SHP77 treated with DMSO at 0.1 percent for 48 hours (cell line): Measurements from ENCODE around the gene RPL22L1.
A peak's percentile ranks its signal among the peaks of the same experiment; 100 is the strongest.
"Not testable (repeated sequence)": the region's sequence is repeated elsewhere in the genome, so short reads cannot be mapped to it uniquely, and the experiment has no call there.

Experiments used
- DNase-seq: peaks from one replicate; lab custom pipeline; 2025; lab: John Stamatoyannopoulos, UW

RPL22L1 gene

DNA sequence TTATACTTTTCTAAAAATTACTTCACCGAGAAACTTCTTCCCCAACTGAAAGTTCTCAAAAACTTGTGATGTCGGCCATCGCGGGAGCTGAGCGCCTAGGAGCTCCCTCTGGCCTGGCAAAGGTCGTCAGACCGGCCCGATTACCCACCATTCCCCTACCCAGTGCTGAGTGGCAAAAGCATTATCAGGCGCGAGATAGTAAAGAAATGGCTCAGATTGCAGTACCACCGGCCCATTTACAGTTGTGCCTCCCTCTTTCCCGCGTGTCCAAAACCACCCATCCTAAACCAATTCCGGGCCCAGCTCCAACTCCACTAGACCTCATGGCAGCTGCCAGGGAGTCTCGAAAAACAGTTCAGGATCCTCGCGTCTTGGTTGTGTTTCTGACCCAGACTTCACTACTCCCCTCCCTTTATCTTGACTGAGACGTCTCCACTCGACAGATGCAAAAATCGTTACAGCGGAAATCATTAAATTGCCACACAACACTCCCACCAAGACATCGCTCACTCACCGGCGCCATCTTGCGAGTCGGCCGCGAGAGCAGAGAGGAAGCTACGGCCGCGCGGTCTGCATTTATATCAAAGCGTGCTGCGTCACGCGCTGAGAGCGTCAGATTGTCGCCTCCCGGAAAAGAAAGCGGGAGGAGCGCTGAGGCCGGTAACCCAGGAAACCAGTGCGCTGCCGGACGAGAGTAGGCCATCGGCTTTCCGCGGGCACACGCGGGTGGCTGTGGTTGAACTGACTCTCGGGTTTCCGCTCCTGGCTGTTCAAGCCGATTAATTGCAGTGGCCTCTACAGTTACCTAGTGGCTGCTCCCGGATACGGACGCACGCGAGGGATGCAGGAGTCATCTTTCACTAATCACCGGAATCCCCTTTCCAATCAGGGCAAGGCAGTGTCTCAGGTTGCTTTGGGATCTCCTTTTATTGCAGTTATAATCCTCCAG, at the start of gene RPL22L1:
Gene RPL22L1, minus strand, starts transcription at position 551 of the 949 bp plus-strand sequence. Its CDS starts 28 bp downstream, at position 523.
- no peak for DNase-seq

DNA sequence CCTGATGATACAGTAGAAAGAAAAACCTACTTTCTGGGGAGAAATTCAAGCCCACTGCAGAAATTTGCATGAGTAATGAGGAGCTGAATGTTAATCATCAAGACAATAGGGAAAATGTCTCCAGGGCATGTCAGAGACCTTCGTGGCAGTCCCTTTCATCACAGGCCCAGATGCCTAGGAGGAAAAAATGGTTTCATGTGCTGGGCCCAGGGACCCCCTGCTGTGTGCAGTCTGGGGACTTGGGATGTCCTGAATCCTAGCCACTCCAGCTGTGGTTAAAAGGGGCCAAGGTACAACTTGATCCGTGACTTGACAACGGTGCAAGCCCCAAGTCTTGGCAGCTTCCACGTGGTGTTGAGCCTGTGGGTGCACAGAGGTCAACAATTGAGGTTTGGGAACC, 48.7 kb upstream of the RPL22L1 start:
- no peak for DNase-seq

DNA sequence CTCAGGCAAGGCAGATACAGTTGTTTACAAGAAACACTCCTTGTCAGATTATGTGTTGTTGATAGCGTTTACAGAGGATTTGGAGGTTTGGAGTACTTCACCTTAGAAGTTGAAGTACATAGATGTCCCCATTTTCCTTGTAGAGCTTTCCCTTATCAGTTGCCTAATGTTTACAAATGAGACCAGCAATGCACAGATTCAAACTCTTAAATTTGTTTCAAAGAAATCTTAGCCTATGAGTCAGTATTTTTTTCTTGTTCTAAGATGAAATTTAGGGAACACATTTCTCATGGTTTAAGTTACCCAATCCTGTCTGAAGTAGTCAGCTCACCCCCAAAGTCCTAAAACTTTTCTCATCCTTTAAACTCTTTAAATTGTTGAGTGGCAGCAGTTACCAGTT, 44.7 kb upstream of the RPL22L1 start:
- DNase-seq: no peak

DNA sequence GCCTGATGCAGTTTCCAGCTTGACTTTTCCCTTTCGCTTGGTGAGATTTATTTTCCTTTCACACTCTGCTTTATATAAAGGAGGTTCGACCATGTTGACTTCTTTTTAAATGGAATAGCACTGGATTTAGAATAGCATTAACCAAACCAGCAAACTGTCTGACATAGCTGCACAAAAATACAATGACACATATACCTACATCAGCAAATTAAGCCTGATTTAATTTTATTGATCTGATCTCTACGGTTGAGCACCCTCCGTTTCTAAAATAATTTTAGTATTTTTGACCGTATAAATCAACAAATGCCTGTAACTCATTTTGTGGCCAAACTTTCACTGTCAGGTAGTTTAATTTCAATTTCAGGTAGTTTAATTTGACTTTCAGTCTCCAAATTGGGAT, 44.2 kb upstream of the RPL22L1 start:
- DNase-seq: no peak

DNA sequence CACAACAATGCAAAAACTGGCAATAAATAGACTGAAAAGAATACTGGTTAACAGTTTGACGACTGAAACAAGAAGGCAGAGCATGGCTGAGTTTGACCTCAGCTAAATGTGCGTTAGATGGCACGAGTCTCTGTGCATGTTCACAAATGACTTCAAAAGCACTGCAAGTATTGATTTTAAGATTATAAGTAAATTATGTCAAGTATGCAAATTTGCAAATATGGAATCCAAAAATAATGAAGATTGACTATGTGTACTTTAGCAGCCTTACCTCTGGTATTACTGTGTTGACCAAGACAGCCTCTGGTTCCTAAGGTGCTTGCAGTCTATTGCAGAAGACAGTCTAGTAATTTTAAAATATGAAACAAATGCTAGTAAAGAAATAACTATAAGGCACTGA, 41.1 kb upstream of the RPL22L1 start:
- DNase-seq: no peak

DNA sequence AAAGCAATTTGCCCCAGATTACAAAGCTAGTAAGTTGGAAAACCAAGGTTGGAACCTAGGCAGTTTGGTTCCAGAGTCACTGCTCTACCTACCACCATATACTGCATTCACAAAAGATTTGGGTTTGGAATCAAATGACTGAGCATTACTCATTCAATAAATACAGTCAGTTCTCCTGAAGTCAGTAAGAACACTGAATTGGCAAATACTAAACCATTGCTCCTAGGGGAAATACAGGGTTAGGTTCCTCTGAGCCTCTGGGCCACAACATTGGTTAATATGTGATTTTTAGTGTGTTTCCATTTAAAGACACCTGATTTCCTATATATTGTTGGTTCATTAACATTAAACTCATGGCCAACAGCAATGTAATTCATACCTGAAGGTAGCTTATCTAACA, 40.5 kb upstream of the RPL22L1 start:
- DNase-seq: no peak

DNA sequence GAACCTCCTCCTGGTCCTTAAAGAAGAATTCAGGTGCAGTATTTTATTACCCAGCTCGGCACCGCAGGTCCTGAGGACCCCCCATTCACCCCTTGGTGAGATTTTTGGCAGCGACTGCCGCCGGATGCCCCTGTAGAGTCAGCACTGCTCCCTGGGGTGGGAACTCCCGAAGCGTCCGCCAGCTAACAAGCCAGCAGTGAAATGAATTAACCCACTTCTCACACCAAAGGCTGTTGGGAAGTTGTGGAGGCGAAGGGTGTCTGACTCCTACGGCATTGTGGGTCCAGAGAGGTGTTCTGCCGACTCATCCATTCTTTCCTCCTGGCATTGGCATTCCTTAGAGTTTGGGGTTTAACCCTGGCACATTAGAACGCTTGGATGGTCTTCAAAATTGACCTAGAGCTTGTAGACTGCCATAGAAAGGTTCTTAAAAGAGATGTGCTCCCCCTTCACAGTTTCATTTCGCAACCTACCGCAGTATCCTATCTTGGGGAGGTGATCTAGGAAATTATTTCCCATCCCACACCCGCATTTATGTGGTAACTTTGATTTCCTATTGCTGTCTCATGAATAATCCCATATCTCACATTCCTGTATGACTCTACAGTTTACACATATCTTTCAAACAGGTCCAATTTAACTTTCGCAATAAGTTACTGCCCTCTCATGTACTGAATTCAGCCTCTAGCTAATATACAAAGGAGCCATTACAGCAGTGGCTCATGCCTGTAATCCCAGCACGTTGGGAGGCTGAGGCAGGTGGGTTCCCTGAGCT, 39.3 kb upstream of the RPL22L1 start:
- no peak for DNase-seq

DNA sequence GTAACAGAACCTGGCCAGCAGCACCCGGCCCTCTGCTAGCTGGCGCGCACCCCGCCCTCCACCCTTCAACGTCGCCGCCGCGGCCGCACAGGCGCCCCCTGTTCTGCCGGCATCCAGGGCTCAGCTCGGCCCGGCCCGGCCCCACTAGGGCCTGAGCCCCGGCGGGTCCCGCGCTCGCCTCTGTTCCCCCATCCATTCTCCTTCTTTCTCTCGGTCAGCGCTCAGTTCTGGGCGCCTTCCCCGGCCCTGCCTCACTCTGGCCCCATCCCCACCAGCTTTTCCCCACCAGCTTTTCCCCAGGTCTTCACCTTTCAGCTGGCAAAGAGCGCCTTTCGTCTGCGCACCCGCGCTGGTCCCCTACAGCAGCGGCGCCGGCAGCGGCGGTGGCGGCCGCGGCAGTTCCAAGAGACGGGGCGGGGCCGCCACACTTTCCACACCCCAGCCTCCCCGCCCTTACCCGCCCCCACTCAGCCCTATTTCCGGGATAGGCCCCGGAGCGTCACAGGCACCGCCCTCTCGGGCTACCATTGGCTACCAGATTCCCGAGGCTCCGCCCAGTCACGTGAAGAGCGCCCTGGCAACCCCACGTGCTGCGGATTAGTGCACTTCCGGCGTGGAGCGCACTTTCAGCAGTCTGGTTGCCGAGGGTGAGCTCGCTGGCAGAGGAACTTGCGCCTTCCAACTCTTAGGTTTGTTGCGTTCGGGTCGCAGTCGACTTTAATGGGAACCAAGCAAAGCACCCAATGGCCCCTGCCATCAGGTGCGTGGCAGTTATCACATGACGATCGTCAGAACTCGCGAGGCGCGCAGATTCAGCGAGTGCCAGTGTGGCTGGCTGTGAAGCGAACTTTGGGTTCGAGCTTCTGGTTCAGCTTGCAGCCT, 38.5 kb upstream of the RPL22L1 start, which contains the start of gene EIF5A2:
Gene EIF5A2, minus strand, starts transcription at position 403 of the 882 bp plus-strand sequence. CDS start 831 bp downstream, outside the sequence.
- DNase-seq: peak; percentile 26

DNA sequence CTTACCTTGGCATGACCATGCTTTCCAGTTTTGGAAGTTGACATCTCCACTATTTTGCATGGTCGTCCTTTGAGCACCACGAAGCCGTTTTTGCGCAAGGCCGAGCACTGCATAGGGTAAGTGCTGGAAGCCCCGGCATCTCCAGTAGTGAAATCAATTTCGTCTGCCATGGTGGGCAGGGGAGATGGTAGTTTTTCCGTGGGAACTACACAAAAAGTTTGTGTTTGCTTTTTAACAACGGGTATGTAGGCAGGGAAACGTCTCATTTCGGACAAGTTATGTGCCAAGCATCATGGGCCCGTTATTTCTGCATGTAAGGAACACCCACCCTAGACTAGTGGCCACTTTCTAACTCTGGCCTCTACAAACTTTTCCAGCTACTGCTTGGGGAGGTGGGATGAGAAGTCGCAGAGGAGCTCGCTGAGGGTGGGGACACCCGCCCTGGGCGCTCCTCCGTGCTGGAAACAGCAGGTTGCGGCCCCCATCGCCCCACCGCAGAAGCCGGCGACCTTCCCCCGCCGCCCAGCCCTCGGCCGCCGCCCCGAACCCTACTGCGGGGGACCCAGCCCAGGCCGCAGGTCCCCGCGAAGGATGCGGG, 37.7 kb upstream of the RPL22L1 start:
- no peak for DNase-seq

DNA sequence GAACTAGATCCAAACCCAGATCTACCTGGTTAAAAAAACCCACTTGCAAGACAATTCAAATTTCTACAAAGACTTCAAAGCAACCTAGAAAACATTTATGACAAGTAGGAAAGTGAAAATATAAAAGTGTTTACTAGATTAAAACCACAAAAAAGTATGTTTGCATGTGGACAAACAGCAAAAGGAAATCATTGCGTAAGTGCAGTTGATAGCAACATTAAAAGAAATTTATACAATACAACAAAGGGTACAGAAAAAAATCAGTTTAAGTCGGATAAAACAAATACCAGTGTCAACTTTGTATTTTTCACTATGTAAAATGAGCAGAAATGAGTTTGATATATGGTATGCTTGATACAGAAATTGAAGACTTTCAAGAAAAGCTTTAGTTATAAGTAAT, 35.9 kb upstream of the RPL22L1 start:
- DNase-seq: no peak

DNA sequence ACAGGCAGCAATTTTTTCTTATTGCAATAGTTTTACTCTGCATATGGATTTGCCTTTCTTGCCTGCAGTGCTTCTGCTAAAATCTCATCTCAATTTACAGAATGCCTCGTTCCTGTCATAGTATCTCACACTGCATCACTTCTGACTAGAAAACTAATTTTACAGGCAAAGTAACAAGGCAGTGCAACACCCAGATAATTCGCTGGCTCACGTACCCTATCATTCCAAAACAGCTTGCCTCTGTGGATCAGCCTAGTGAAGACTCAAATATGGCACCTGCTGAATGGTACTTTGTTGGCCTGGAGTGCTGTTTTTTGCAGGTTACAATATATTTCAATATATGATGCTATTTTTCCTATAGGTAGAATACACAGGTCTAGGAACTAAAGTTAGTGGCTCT, 33.1 kb upstream of the RPL22L1 start:
- no peak for DNase-seq

DNA sequence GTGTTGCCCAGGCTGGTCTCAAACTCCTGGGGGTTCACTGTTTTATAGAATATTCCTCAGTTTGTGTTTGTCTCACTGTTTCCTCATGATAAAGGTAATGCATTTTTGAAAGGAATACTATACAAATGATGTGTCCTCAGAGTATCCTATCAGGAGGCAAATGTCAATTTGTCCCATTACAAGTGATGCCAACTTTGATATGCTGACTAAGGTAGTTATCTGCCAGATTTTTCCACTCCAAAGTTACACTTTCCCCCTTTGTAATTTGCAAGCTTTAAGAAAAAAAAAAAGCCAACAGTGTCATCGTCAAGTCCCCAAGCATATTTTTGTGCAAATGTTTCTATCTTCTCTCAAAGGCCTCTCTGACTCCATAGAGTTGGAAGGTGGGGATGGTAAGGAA, 29.5 kb upstream of the RPL22L1 start:
- DNase-seq: no peak

DNA sequence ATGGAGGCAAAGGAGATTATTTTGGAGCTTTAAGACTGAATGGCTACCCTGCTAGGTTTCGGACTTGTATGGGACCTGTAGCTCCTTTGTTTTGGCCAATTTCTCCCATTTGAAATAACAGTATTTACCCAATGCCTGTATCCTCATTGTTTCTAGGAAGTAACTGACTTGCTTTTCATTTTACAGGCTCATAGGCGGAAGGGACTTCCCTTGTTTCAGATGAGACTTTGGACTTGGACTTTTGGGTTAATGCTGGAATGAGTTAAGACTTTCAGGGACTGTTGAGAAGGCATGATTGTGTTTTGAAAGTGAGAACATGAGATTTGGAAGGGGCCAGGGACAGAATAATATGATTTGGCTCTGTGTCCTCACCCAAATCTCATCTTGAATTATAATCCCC, 28.0 kb upstream of the RPL22L1 start:
- DNase-seq: no peak

DNA sequence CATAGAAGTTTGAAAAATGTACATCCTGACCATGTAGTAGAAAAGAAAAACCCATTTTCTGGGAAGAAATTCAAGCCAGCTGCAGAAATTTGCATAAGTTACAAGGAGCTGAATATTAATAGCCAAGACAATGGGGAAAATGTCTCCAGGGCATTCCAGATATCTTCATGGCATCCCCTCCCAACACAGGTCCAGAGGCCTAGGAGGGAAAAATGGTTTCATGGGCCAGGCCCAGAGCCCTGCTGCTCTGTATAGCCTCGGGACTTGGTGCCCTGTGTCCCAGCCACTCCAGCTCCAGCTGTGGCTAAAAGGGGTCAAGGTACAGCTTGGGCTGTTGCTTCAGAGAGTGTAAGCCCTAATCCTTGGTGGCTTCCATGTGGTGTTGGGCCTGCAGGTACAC, 27.2 kb upstream of the RPL22L1 start:
- not testable (repeated sequence) for DNase-seq

DNA sequence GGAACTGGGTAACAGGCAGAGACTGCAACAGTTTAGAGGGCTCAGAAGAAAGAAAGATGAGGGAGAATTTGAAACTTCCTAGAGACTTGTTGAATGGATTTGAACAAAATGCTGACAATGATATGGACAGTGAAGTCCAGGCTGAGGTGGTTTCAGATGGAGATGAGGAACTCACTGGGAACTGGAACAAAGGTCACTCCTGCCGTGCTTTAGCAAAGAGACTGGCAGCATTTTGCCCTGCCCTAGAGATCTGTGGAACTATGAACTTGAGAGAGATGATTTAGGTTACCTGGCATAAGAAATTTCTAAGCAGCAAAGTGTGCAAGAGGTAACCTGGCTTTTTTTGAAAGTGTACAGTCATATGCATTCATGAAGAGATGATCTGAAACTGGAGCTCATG, 26.8 kb upstream of the RPL22L1 start:
- no peak for DNase-seq

DNA sequence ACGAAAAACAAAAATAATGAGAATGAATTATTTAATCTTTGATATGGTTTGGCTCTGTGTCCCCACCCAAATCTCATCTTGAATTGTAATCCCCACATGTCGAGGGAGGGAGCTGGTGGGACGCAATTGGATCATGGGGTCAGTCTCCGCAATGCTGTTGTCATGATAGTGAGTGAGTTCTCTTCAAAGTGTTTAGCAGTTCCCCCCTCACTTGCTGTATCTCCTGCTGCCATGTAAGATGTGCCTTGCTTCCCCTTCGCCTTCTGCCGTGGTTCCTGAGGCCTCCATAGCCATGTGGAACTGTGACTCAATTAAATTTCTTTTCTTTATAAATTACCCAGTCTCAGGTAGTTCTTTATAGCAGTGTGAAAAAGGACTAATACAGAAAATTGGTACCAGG, 26.3 kb upstream of the RPL22L1 start:
- not testable (repeated sequence) for DNase-seq

DNA sequence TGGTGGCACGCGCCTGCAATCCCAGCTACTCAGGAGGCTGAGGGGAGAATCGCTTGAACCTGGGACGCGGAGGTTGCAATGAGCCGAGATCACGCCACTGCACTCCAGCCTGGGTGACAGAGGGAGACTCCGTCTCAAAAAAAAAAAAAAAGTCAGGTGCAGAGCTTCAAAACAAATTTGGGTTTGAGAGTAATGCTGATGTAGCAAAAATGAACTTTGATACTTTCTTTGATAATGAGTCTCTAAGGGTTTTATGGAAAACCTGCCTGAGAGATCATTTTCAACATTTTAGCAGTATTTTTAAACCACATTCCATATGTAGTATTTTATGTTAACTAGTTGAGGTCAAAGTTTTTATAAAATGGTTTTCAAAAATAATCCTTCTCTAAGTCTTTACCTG, 23.9 kb upstream of the RPL22L1 start:
- DNase-seq: no peak

DNA sequence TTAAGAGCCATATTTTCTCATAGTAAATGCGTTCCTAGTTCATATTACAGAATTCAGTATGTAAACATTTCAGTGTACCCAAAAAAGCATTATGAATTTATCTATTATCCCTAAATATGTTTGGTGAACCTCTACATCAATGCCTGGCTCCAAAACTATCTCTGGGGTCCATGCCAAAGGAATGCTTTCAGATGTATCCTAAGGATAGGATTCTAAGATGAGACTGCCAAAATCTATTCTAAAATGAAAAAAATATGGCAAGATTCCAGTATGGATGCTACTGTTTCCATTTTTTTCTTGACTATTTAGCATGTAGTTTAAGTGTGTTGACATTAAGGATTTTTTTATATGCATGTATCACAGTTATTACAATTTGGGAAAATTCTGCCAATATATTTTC, 19.6 kb upstream of the RPL22L1 start:
- no peak for DNase-seq

DNA sequence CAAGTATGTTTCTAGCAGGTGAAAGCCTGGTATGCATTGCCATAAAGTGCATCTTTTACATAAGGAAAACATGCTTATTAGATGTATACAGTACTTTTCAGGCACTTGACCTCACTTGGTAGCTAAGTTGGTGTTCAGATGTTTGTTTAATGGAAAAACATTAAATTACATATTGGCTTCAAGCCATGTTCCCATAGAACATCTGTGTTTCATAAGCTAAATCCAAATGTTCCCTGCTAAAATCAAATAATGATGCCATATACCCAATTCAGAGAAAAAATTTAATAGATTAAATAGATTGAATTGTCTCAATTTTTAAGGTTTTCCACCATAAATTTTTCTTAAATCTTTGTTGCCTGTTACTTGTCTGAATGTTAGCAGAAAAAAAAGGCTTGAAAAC, 19.1 kb upstream of the RPL22L1 start:
- no peak for DNase-seq

DNA sequence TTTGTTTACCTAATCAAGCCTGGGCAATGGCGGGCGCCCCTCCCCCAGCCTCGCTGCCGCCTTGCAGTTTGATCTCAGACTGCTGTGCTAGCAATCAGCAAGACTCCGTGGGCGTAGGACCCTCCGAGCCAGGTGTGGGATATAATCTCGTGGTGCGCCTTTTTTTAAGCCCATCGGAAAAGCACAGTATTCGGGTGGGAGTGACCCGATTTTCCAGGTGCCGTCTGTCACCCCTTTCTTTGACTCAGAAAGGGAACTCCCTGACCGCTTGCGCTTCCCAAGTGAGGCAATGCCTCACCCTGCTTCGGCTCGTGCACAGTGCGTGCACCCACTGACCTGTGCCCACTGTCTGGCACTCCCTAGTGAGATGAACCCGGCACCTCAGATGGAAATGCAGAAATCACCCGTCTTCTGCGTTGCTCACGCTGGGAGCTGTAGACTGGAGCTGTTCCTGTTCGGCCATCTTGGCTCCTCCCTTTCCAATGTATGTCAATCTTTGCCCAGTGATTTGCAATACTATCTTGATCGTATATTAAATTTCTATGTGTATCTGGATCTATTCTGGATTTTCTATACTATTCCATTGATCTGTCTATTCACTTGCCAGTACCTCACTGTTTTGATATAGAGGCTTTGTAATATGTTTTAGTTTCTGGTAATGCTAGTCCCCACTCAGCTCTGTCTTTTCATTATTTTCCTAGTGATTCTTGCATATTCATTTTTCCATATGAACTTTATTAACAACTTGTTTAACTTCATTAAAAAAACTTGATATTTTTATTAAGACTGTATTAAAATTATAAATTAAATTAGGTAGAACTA, 14.3 kb upstream of the RPL22L1 start:
- DNase-seq: not testable (repeated sequence)

DNA sequence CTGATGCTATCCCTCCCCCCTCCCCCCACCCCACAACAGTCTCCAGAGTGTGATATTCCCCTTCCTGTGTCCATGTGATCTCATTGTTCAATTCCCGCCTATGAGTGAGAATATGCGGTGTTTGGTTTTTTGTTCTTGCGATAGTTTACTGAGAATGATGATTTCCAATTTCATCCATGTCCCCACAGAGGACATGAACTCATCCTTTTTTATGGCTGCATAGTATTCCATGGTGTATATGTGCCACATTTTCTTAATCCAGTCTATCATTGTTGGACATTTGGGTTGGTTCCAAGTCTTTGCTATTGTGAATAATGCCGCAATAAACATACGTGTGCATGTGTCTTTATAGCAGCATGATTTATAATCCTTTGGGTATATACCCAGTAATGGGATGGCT, 8.7 kb upstream of the RPL22L1 start:
- DNase-seq: not testable (repeated sequence)
